Astrocyte of the cerebellum (primary cell): Measurements from ENCODE around the gene MSMP.

Source experiments
- DNase-seq: peaks from one replicate; pipeline ENCODE4 v3.0.0-alpha.2; 2011; ENCODE audit warnings: low read depth
- H3K4me3 ChIP-seq: 2 replicates; pipeline ENCODE4 v1.5.1; 2011; ENCODE audit warnings: mild to moderate bottlenecking, low read depth, low read length, moderate library complexity
- CTCF ChIP-seq: IDR thresholded peaks from 2 replicates; pipeline ENCODE4 v1.5.1; 2012; ENCODE audit warnings: low read length, low read depth, moderate library complexity, mild to moderate bottlenecking; ENCODE audit errors: missing control alignments
- in situ Hi-C: cut with HindIII; loops from 2 replicates; pipeline ENCODE4 v1.10.0; 2017; ENCODE audit warnings: low sequenced_read_pairs

Gene MSMP

DNA sequence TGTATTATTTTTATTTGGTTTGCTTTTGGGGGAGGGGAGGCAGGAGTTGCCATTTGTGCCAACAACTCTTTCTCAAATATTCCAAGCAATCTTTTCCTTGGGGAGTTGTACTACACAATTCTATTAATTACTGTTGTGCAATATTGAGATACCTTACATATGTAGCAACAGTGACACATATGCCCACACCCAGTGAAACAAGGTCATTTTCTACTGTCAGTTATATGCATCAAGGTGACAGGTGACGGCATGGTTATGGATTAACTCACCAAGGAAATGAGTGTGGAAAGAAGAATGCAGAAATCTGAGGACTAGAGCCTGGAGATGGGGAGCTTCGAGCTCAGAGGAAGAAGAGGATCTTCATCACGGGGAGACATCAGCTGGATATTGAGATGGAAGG, 17.9 kb upstream of the MSMP start:
- in situ Hi-C loops: loop anchor here (25.0 kb wide), 1 partner anchor 115 kb away; no protein-coding TSS in a partner anchor
- no peak overlapping the region for H3K4me3 ChIP-seq
- no peak for DNase-seq
- no peak for TF ChIP-seq CTCF

DNA sequence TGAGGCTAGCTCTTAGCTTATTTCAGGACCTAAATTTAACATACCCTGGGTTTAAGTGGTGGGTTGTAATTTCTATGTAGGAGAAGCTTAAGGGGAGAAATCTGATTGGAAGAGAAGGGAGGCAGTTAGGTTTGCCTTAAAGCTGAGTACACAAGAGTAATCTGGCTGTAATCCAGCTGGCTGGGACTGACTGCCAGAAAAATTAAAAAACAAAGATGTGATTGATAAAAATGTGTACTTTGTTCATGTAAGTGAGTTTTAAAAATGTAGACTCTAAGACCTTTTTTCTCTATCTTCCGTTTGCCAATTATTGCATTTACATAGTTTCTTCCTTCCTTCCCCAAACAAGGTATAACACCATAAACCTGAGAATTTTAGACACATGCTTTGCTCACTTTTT, 17.5 kb upstream of the MSMP start:
- DNase-seq: no peak

DNA sequence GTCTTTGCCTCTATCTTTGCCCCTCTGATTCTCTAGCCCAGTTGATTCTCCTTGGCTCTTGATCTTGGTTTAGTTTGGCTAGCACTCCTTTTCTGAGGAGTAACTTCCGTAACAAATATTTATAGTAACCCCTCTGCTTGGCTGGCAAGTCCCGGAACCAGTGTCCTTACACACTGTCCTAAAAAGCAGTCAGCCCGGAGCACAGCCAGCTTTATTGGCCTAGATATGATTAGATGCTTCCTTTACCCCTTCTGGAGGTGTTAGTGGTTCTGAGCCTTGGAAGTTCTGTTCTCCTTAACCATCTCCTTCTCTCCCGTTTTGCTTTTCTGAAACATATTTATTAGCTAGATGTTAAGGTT, 17.0 kb upstream of the MSMP start:
- no peak for TF ChIP-seq CTCF
- H3K4me3 ChIP-seq: no peak overlapping the region
- in situ Hi-C loops: loop anchor here (25.0 kb wide), 1 partner anchor 116 kb away; no protein-coding TSS in a partner anchor
- no peak for DNase-seq

More for the DNA sequence above, 17.5 kb upstream of the MSMP start:
- no peak for TF ChIP-seq CTCF
- H3K4me3 ChIP-seq: no peak overlapping the region
- in situ Hi-C loops: loop anchor here (25.0 kb wide), 1 partner anchor 116 kb away; no protein-coding TSS in a partner anchor

GRCh38 chr9:35769763-35770162, 15.7 kb upstream of the MSMP start:
- in situ Hi-C loops: loop anchor here (25.0 kb wide), 1 partner anchor 118 kb away; no protein-coding TSS in a partner anchor
- no peak for TF ChIP-seq CTCF
- DNase-seq: no peak
- H3K4me3 ChIP-seq: no peak overlapping the region

DNA sequence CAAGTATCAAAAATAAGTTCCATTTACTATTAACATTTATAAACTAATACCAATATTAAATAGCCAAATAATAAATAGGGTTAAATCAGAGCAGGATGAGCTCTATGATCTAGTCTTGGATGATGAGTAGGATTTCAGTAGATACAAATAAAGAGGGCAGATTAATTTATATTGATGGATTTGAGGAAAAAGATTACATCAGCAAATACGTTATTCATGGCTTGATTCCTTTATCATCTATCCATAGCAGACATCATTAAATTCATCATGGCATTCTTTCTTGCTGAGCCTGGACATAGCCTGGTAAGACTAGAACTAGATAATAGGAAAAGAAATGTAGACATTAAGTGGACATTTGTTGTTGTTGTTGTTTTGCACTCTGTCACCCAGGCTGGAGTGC, 13.4 kb upstream of the MSMP start:
- H3K4me3 ChIP-seq: no peak overlapping the region
- DNase-seq: no peak
- in situ Hi-C loops: loop anchor here (25.0 kb wide), 1 partner anchor 120 kb away; no protein-coding TSS in a partner anchor
- no peak for TF ChIP-seq CTCF

DNA sequence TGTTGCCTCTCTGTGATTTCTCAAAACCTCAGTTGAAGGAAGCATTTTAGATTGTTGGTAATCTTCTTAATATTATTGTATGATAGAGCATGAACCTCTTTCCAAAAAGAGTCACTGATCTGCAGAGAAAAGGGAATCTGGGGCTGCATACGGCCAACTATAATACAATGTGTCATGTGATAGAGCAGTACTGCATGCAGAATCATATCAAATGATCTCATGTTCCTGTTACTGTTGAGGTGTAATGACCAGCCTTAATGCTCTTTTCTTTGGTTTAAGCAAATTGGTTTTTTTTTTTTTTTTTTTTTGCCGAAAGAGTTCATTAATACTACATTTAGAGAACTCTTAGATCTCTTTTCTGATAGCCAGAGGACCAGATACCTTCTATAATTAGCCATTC, 12.9 kb upstream of the MSMP start:
- no peak for DNase-seq
- in situ Hi-C loops: loop anchor here (25.0 kb wide), 1 partner anchor 120 kb away; no protein-coding TSS in a partner anchor
- no peak for TF ChIP-seq CTCF
- H3K4me3 ChIP-seq: no peak overlapping the region
